ENCODE data around the gene LRRN2. TPM values are rescaled to one million over a fixed set of nuclear protein-coding genes. Genes with fewer than 3 reads are reported as not detected.

LRRN2 gene
- total RNA-seq, 1 experiment from 2014 or later, result 2.0 TPM

DNA sequence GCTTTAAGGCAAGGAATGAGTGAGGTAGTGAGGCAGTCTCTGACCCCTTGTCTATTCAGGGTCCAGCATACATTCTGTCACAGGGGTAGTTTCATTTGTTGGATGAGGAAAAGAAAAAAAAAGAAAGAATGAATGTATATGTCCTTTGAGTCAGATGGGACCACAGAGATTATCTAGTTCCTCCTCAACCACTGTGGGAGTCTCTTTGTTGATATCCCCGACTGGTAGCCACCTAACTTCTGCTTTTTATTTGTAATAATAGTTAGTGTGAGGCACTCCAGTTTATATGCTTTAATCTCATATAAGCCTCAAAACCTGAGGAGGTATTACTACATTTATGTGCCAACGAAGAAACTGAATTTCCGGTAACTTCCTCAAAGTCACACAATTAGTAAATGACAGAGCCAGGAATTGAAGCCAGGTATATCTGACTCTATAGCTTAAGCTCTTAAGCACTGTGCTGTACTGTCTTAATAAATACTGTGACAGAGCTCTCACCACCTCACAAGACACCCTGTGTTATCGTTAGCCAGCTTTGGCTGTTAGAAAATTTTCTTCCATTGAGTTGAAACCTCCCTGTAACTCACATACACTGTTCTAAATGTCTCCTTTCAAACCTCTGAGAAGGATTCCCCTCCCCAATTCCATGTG is 87.1 kb downstream of the LRRN2 start:
- Histone ChIP-seq H3K4me3 (ENCODE audit: low read depth in 2 of 2, low read length in 2 of 2) (no peak overlapping the region), H3K27ac (ENCODE audit: low read length) (no peak overlapping the region), H3K4me1 (ENCODE audit: control insufficient read depth, insufficient read depth, low read length) (no peaks in the 10 kb centered on the region), H3K27me3 (ENCODE audit: control insufficient read depth, insufficient read depth, low read length) (no peaks in the 10 kb centered on the region), H3K36me3 (ENCODE audit: control insufficient read depth, insufficient read depth, low read length) (no peaks in the 10 kb centered on the region), H3K9me3 (ENCODE audit: control insufficient read depth, insufficient read depth, low read depth, low read length) (no peaks in the 10 kb centered on the region)
- no peak for DNase-seq (ENCODE audit: low read depth, low spot score)
- in situ Hi-C loops (cut with HindIII; ENCODE audit: low pct_unique_long_range_greater_than_20kb, low sequenced_read_pairs), result no loop called here
- CTCF ChIA-PET, result no interaction called here
- no peak for ATAC-seq
- TF ChIP-seq, protein P1, sequence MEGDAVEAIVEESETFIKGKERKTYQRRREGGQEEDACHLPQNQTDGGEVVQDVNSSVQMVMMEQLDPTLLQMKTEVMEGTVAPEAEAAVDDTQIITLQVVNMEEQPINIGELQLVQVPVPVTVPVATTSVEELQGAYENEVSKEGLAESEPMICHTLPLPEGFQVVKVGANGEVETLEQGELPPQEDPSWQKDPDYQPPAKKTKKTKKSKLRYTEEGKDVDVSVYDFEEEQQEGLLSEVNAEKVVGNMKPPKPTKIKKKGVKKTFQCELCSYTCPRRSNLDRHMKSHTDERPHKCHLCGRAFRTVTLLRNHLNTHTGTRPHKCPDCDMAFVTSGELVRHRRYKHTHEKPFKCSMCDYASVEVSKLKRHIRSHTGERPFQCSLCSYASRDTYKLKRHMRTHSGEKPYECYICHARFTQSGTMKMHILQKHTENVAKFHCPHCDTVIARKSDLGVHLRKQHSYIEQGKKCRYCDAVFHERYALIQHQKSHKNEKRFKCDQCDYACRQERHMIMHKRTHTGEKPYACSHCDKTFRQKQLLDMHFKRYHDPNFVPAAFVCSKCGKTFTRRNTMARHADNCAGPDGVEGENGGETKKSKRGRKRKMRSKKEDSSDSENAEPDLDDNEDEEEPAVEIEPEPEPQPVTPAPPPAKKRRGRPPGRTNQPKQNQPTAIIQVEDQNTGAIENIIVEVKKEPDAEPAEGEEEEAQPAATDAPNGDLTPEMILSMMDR (IDR thresholded peaks at IDR 0.05), result no peak
- TF ChIP-seq SIN3A (IDR thresholded peaks at IDR 0.05; ENCODE audit: borderline replicate concordance, insufficient read depth, low read depth, low read length), result no peak
- TF ChIP-seq POLR2AphosphoS5 (IDR thresholded peaks at IDR 0.05; ENCODE audit: low read depth, low read length), result no peak
- TF ChIP-seq TCF7L2 (IDR thresholded peaks at IDR 0.05; ENCODE audit: low read depth, low read length), result no peak
- TF ChIP-seq, protein P2, sequence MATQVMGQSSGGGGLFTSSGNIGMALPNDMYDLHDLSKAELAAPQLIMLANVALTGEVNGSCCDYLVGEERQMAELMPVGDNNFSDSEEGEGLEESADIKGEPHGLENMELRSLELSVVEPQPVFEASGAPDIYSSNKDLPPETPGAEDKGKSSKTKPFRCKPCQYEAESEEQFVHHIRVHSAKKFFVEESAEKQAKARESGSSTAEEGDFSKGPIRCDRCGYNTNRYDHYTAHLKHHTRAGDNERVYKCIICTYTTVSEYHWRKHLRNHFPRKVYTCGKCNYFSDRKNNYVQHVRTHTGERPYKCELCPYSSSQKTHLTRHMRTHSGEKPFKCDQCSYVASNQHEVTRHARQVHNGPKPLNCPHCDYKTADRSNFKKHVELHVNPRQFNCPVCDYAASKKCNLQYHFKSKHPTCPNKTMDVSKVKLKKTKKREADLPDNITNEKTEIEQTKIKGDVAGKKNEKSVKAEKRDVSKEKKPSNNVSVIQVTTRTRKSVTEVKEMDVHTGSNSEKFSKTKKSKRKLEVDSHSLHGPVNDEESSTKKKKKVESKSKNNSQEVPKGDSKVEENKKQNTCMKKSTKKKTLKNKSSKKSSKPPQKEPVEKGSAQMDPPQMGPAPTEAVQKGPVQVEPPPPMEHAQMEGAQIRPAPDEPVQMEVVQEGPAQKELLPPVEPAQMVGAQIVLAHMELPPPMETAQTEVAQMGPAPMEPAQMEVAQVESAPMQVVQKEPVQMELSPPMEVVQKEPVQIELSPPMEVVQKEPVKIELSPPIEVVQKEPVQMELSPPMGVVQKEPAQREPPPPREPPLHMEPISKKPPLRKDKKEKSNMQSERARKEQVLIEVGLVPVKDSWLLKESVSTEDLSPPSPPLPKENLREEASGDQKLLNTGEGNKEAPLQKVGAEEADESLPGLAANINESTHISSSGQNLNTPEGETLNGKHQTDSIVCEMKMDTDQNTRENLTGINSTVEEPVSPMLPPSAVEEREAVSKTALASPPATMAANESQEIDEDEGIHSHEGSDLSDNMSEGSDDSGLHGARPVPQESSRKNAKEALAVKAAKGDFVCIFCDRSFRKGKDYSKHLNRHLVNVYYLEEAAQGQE (IDR thresholded peaks at IDR 0.05; ENCODE audit: insufficient read depth in 1 of 2, low read depth in 2 of 2, low read length in 1 of 2), result no peak
- intact Hi-C loops (cut with micrococcal nuclease; ENCODE audit: unreplicated experiment), result no loop called here
- BruUV-seq (replicated peaks), result no TSS peak
- POLR2A ChIA-PET, result interaction anchor here (0.5 kb wide), 1 partner anchor 1052 kb away, joined by 4 read pairs; no protein-coding TSS in a partner anchor

DNA sequence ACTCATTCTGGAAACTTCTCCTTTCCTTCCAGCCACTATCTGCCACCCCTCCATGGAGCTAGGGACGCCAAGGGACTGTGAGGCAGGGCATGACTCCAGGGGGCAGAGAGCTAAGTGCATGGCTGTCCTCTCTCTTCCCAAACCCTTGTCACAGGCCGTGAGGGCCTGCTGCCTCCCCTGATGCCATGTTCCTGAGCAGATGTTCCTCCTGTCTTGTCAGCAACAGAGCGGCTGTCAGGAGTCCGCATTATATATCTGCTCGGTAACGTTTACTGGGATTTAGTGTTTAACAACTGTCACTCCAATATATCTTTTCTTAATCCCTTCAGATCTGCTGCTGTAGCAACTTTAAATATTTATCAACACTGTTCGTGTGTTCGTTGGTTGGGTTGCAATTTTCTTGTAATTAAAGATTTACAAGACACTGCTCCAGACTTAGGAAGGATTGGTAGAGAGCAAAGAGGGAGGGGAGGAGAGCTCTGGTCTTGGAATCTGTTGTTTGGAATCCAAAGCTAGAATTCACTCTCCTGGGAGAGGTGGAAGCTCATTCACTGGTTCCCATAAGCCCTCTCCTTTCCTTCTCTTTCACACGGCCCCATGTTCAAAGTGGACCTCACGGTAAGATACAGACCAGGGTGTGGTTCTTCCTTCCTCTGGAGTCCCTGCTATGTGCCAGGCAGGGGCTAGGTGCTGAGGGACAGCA is 93.1 kb downstream of the LRRN2 start:
- CTCF ChIA-PET, result no interaction called here
- no TSS peak for BruUV-seq (replicated peaks)
- intact Hi-C loops (cut with micrococcal nuclease; ENCODE audit: unreplicated experiment) (no loop called here), in situ Hi-C loops (cut with HindIII; ENCODE audit: low pct_unique_long_range_greater_than_20kb, low sequenced_read_pairs) (no loop called here)
- Histone ChIP-seq H3K27ac (ENCODE audit: low read length) (no peak overlapping the region), H3K9me3 (ENCODE audit: control insufficient read depth, insufficient read depth, low read depth, low read length) (no peaks in the 10 kb centered on the region), H3K4me3 (ENCODE audit: low read depth in 2 of 2, low read length in 2 of 2) (no peak overlapping the region), H3K36me3 (ENCODE audit: control insufficient read depth, insufficient read depth, low read length) (no peaks in the 10 kb centered on the region), H3K27me3 (ENCODE audit: control insufficient read depth, insufficient read depth, low read length) (no peaks in the 10 kb centered on the region), H3K4me1 (ENCODE audit: control insufficient read depth, insufficient read depth, low read length) (peaks cover 7% of the 10 kb centered on the region)
- TF ChIP-seq POLR2AphosphoS5 (IDR thresholded peaks at IDR 0.05; ENCODE audit: low read depth, low read length) (no peak), SIN3A (IDR thresholded peaks at IDR 0.05; ENCODE audit: borderline replicate concordance, insufficient read depth, low read depth, low read length) (no peak)
- DNase-seq (ENCODE audit: low read depth, low spot score) (no peak), ATAC-seq (no peak)
- POLR2A ChIA-PET, result no interaction called here
